GM18909 (cell line): ENCODE measurements around the gene TLR8.
"Not testable (repeated sequence)": the region's sequence is repeated elsewhere in the genome, so short reads cannot be mapped to it uniquely, and the experiment has no call there.

ENCODE experiments used
- ATAC-seq: cut with Tn5 transposase; IDR thresholded peaks from one replicate; pipeline ENCODE4 v1.9.1; 2021; ENCODE audit warnings: mild to moderate bottlenecking; ENCODE audit not compliant: unreplicated experiment, poor library complexity

Gene TLR8

DNA sequence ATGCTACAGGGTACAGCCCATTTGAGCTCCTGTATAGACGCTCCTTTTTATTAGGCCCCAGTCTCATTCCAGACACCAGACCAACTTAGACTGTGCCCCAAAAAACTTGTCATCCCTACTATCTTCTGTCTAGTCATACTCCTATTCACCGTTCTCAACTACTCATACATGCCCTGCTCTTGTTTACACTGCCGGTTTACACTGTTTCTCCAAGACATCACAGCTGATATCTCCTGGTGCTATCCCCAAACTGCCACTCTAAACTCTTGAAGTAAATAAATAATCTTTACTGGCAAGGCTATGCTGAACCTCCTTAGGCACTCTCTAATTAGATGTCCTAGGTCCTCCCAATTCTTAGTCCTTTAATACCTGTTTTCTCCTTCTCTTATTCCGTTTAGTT, 38.0 kb downstream of the TLR8 start:
- not testable (repeated sequence) for ATAC-seq

DNA sequence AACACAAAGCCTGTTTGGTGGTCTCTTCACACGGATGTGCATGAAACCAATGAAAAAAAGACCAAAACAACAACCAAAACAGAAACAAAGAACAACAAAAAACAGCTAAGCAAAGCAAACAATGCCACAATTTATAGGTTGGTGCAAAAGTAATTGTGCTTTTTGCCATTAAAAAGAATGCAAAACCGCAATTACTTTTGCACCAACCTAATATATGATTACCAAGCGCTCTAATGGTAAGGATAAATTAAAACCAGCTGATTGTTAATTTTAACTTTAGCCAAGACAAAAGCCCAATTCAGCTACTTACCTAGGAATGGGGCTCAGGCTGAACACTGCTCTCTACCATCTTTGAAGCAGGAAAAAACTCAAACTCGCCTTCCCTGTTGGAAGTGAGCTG, 39.1 kb downstream of the TLR8 start:
- ATAC-seq, result no peak

DNA sequence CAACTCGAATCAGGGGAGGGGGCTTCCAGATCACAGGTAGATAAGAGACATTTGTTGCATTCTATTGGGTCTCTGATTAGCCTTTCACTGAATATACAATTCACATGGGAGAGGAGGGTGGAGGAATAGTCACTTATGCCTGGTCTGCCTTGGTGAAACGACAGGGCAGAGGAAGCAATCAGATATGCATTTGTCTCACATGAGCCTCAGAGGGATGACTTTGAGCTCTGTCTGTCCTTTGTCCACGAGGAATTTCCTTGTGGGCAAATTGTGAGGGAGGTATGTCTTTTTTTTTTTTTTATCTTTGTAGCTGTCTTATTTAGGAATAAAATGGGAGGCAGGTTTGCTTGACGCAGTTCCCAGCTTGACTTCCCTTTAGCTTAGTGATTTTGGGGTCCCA, 40.0 kb downstream of the TLR8 start:
- no peak for ATAC-seq

DNA sequence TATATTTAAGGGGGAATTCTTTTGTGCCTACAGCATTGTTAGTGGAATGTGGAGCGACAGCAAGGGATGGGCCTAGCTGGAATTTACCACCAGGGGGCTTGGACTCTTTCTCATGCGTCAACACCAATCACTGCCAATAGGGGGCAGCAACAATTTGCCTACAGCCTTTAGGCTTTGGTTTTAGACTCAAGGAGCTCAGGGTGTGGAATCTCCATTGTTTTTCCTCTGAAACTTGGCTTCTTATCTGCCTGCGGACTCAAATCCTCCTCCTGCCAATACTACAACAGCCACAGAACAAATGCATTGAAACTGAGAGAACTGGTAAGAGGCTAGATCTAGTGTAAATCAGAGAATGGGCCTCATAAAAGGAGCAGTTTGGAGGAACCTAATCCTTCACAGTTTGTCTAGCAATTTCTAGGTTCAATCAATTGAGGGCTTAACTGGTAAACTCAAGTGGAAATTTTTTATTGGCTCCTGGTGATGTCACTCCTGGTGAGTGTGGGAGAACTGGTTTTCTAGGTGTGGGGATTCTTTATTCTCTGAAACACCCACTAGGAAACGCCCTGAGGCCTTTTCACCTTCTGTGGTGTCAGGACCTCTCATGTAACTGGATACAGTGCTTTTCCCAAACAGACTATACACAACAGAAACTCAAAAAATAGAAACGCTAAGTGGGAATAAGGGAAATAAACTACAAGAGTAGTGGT, 40.6 kb downstream of the TLR8 start:
- ATAC-seq, result peak; percentile 38

DNA sequence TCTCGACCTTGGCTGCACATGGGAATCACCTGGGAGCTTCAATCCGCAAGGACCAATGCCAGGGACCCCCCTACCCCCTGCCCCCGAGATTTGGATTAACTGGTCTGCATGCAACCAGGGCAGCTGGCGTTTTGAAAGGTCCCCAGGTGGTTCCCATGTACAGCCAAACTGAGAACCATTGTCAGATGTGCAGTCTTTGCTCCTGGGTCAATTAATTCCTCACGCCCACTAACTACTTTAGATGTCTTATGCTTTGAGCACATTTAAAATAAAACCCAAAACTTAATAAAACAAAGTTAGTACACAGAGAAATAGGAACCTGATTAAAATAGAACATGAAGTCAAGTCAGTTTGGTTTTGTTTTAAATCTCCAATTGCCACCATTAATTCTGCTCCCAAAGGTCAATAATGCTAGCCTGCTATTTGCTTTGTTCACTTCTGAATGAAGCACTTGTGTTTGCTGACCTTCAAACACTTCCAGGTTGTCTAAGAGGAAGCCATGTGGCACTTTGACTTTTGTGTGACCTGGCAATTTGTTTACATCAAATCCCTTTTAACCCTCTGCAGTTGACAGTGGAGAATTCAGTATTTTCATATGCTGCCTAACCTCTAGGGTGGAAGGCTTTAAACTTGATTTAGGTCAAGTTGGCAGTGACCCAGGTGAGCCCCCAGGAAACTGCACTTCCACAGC, 41.3 kb downstream of the TLR8 start:
- no peak for ATAC-seq

DNA sequence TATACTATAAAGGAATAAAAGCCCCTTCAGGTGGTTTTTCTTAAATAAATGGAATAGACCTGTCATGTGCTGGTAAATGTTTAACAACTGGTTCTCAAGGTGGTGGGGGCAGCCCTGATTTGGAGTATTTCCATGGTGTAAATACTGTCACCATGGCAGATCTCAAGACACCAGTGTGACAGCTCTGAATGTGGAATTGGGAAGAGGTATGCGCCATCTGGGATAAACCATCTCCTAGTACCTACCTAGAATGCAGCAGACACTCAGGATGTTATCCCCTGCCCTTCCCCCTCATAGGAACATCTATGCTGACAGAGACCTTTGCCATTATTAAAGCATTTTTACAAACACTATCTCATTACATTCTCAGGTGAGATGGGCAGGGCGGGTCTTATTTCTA, 42.1 kb downstream of the TLR8 start:
- ATAC-seq, result no peak

DNA sequence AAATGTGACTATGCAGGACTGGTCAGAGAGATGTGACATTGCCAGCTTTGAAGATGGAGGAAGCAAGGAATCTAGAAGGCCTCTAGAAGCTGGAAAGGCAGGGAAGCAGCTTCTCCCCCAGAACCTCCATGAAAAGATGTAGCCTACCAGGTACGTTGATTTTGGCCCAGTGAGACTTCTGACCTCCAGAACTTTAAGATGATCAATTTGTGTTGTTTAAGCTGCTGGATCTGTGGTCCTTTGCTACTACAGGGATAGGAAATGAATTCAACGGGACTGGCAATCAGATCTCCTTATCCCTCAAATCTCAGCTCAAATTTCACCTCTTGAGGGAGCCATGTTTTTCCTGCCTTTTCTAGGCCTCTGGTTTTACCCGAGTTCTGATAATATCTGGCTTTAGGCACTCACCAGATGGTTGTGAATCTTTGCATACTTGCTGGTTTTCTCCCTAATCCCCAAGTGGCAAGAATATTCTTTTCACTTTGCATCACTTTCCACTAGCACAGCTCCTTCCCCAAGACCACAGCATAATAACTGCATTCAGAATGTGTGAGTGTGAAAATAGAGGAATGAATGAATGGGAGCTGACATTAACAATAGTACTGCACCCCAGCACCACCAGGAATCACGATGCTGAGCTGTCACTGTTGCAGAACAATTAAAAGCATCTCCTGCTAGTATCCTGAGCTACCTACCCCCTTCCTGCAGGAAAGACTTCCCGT, 42.9 kb downstream of the TLR8 start:
- ATAC-seq, result no peak

DNA sequence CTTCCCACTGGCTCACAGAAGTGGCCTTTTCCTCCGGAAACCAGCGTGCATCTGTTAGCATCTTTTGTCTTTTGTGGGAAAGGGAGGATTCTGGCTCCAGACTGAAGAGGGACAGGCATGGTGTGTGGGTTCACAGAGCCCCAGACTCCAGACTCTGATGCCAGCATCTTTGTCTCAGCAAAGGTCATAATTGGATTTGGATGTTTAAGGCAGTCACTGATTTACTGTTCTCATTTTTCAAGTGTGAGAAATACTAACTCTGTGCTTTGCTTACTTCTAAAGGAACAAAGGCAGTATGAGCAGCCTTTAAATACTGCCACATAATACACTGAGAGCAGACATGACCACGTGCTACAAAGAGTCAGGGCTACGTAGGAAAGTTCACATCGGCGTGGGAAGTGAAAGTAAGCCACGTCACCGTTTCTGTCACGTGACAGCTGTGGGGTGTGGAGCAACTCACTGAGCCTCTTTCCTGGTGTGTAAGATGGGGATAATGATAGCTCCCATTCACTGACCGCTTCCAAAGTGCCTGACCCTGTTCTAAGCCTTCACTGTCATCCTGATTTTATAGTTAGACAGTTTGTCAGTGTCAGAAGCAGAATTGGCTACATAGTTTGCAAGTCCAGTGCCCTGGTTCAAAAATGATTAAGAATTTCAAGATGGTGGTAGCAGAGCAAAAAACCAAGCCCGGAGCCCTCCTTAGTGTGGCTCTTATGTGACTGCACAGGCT, 43.7 kb downstream of the TLR8 start:
- ATAC-seq, result peak; percentile 70

DNA sequence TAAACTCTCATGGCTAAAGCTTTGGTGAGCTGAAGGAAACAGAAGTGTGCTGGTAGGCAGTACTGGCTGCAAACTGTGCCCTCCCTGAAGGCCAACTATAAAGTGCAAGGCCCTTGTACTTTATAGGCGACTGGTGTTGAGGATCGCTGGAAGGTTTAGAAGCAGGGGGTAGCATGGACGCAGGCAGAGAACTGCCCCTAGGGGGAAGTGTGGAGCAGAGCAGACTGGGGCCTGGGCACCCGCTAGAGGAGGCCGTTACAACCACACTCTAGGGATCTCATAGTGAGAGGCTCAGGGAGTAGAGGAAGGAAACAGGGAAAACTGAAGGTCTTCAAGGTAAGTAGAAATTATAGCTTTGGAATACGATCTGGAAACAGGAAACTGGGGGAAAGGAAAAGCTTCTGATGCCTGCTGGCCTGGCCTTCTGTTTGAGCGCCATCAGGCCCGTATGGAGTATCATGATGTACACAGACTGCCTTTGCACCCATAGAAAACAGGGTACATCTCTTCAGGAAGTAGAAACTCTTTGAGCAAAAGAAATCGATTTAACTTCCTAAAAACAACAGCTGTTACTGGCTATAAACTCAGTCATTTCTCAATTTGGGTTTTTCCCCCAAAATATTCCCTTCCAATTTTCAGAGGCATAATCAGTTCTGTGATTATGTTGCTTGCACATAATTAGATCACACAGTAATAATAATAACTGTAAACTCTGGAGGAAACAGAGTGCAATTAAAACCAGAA, 44.6 kb downstream of the TLR8 start:
- ATAC-seq, result peak; percentile 52

DNA sequence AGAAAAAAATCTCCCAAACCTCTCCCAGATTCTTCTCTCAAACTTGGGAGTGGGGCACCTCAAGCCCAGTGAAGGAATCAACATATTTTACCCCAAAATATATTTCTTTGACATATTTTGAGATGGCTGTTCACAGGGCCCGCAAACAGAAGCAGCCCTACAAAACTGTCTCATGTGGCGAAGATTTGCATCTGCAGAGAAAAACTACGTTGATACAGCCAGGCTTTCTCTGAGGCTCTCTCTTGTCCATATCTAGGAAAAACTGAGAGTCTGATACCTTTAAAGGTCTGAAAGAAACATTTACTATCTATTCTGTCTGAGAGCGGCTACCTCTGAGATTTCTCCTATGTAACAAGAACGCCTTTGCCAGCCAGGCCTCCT, 45.2 kb downstream of the TLR8 start:
- ATAC-seq, result no peak

DNA sequence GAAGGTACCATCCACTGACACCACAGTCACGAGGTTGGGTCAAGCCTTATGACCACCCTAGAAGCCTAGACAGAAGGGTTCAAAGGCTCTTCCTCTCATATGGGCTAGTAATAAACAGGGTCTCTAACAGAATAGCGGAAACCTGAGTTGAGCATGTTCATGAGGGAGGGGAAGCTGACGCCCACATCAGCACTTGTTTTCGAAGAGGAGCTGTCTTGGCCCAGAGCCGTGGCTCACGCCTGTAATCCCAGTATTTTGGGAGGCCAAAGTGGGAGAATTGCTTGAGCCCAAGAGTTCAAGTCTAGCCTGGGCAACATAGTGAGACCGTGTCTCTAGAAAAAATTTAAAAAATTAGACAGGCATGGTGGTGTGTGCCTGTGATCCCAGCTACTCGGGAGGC, 47.0 kb downstream of the TLR8 start:
- no peak for ATAC-seq

DNA sequence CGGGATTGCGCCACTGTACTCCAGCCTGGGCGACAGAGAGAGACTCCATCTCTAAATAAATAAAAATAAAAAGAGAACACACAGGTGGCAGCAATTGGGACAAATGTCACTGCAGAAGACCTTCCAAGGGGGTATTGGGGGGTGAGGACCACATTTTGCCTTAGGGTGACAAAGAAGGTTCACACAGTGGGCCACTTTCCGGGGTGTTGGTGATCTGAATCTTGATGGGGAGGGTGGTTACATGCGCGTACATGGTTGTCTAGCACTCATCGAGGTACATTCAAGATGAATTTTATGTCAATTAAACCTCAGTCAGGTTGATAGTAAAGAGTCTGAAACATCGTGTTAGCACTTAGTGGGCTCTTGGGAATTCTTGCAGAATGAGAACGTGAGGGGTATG, 48.0 kb downstream of the TLR8 start:
- ATAC-seq, result no peak

DNA sequence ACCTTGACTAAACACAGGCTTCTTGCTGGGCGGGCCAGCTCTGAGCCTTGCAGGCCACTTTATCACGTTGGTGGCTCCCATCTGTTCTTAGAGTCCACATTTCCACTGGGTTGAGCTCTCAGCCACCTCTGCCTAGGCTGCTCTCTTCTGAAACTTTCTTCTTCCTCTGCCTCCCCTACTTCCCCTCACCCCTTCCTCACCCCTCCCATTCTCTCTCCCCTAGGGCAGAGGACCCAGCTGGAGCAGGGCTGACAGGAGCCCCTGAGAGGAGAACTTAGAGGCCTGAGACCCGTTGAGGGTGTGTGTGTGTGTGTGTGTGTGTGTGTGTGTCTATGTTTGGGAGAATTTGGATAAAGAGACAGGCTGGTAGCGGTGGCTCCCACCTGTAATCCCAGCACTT, 48.6 kb downstream of the TLR8 start:
- no peak for ATAC-seq

DNA sequence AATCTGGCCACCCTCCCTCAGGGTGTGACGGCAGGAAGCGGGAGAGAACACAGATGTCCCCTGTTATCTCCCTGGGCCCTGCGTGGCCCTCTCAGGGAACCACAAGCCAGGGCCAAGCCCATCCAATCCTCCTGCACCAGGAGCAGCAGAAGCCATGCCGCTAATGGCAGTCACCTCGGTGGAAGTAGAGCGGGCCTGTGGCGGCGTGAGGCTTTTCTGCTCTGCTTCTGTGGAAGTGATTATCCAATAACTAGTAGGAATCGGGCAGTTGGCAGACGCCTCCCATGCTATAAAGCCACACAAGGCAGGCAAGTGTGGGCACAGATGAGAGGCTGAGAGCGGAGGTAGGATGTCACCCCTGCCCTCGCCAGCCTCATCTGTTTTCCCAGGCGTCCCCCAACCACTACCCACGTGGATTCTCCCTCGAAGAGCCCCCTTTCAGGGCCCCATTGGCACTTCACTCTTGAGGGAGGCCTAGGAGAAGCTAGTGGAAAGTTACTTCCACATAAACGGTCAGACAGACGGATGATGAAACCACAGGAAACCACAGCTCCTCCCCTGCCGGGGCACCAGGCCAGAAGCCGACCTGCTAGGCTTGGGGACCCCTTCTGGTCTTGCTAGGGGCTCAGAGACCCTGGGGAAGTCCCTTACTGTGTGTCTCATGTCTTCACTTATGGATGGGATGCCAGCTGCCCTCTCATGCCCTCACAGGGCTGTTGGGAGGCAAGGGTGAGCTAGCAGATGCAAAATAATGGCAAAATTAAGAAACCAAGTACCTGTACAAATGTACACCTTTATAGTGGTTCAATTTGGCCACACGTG, 49.7 kb downstream of the TLR8 start:
- ATAC-seq, result peak; percentile 50

DNA sequence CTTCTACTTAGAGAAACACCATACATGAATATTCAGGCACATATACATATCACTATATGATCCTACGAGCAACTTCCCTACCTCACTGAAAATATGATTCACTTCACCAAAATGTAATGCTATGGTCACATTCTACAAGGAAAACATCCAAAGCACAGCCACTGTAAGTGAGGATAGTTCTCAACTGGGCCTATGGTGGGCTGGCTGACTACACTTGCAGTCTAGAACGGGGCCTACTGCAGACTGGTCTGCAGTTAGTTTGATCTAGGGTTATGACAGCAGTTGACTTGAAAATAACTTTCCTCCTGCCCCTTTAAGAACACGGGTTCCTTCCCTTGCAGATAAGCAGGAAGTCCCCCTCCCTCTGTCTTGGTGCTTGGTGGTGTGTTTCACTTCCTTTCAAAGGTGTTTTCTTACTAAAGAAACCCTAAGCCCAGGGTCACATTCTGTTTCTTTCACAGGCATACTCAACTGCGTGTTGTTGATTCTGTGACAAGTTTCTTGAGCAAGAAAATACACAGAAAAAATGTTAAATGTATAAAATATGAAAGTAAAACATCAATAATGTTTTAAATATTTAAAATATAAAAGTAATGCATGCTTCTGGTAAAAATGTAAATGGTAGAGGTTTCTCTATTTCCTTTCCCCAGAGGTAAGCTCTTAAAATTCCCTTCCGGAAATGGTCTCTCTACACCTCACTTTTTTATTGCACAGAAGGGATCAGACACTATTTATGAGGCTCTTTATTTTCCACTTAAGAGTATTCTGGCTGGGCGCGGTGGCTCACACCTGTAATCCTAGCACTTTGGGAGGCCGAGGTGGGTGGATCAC, 50.5 kb downstream of the TLR8 start:
- ATAC-seq, result peak; percentile 83

DNA sequence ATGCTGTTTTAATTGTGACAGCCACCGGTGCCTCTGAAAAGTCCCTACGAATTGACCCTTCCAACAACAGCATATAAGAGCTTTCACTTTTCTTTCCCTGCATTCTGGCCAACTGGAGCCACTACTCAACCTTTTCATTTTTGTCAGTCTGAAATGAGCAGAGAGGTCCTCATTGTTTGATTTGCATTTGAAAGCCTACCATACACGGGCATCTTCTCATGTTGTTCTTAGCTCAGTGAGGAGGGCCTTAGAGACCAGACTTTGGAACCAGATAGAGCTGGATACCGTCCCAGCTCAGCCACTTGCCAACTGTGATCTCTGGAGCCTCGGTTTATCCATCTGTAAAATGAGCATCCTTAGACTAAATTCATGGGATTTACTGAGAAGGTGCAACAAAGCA, 51.6 kb downstream of the TLR8 start:
- no peak for ATAC-seq

DNA sequence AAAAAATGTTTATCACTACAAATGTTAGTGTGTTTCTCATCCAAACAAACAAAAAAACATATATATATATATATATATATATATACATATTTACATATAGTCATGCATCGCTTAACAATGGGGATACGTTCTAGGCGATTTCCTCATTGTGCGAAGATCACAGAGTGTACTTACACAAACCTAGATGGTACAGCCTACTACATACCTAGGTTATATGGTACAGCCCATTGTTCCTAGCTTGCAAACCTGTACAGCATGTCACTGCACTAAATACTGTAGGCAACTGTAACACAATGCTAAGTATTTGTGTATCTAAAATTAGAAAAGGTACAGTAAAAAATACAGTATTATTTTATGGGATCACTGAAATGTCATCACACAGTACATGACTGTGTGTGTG, 52.0 kb downstream of the TLR8 start:
- no peak for ATAC-seq

DNA sequence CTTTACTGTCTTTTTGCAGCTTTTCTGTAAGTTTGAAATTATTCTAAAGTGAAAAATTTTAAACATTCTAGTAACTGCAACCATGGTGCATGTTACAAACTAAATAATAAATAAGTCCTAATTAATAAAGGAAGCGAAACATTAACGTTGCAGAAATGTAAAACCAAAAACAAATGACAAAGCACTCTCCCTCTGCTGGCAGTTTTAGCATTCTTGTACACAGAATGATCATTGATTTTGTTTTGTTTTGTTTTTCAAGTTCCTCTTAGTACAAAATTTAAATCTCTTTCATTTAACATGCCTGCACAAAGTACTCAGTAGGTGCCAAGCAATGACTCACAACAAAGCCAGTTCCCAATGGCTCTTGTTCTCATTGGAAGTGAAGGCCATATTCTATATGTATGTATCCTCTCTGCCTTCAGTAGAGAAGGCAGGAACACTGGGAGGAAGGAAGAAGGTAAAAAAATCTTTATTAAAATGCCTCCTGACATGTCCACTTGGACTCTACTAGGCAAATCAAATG, 54.8 kb downstream of the TLR8 start:
- no peak for ATAC-seq
